Right ventricle myocardium superior (tissue), 1 donor: Measurements from ENCODE around the gene ATP6V1A. TPM values are rescaled to one million over a fixed set of nuclear protein-coding genes. Genes with fewer than 3 reads are reported as not detected.
A peak's percentile ranks its signal among the peaks of the same experiment; 100 is the strongest.
"Not testable (repeated sequence)": the region's sequence is repeated elsewhere in the genome, so short reads cannot be mapped to it uniquely, and the experiment has no call there.

Source experiments
- ATAC-seq: fragments of 200-7000 bp; cut with Tn5 transposase; one replicate; pipeline ENCODE4 v1.9.1; 2020; ENCODE audit warnings: mild to moderate bottlenecking; ENCODE audit not compliant: poor library complexity
- DNase-seq: peaks from one replicate; pipeline ENCODE4 v3.0.0-alpha.2; 2020
- intact Hi-C: fragments of 100-400 bp; cut with DNase I; formaldehyde crosslinking; loops from one replicate; pipeline ENCODE4 v1.11.2; 2022
- total RNA-seq: library from RNA; stranded (reverse); fragmentation: NEBNext Ultra II Directional; extraction: Animal tissue kit (Norgen Biotek cat#: 25700); gene quantifications from one replicate; pipeline ENCODE4 v1.2.1, GENCODE V29; 2021
- donor health status: DM: no; HTN: yes; CAD: no; lungs with severe emphysema.

The ATP6V1A gene
- total RNA-seq, 1 donor from 2014 or later = 17.9 TPM

DNA sequence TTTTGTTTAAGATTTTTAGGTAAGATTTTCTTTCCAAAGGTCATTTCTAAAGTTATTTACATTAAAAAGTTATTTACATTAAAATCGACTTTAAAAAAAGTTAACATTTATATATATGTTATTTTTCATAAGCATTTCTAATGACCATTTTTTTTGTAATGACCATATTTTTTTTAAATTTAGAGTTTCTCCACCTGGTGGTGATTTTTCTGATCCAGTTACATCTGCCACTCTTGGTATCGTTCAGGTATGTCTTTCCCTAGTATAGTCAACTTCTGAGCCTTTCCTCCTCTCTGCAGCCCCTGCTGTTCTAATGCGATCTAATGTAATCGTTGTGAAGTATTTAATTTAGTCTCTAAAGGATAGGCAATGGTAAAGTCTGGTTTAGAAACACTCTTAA lies 48.9 kb downstream of the ATP6V1A start:
- DNase-seq (no peak), ATAC-seq (no peak)
- intact Hi-C loops = no loop called here

- DNase-seq (no peak), ATAC-seq (no peak)
- intact Hi-C loops = no loop called here
Observed at GRCh38 chr3:113802795-113803455, 56.1 kb downstream of the ATP6V1A start.

DNA sequence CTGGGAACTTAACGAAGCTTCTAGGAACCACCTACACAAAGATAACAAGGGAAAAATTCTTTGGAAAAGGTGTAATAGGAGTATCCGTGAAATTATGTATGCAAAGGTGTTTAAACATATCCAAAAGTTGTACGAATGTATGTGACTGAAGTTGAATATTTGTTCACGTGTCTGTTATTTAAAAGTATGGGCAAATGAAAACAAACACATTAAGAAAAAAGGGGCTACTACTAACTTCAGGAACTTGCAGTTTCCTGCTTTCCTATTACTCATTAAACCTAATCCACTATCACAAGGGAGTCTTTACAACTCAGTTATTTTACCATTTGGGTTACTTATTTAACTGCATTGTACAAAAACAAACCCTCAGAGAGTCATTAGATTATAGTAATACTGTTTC lies 57.8 kb downstream of the ATP6V1A start:
- intact Hi-C loops = no loop called here
- ATAC-seq = no peak
- no peak for DNase-seq

- no peak for DNase-seq
- ATAC-seq = no peak
- intact Hi-C loops = no loop called here
Observed at GRCh38 chr3:113805249-113805648, 58.4 kb downstream of the ATP6V1A start.

DNA sequence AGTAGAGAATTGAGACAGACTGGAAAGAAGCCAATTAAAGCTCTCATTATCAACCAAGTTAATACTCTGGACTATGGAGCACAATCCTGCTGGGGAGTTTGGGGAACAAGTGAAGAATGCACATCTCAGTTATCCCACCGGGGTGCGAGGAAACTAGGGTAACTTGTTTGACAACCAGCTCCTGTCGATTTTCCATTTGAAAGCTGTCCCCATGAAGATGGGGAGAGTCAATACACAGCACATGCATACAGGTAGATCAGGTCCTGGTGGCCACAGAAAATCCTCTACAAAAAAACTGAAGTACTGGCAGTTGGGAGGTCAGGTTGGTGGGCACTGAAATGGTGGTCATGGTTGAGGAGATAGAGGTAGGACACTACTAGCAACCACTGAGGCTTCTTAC lies 66.0 kb downstream of the ATP6V1A start:
- intact Hi-C loops = no loop called here
- DNase-seq (no peak), ATAC-seq (no peak)

DNA sequence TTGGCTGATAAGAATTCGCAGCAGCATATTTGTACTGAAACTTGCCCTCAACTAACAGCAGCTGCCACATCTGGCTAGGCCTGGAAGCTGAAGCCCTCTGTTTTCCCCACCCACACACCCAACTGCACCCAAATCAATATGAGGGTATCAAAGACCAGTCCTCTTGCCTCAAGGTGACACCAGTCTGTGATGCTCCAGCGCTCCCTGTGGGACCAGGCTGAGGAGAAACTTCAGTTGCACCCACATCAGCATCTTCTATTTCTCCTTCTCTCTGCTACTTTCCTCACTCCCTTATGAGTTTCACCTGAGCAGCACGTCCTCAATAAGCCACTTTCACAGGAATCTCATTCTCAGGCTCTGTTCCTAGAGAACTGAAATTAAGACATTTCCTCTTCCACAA lies 73.0 kb downstream of the ATP6V1A start:
- intact Hi-C loops = no loop called here
- no peak for DNase-seq
- ATAC-seq = no peak

DNA sequence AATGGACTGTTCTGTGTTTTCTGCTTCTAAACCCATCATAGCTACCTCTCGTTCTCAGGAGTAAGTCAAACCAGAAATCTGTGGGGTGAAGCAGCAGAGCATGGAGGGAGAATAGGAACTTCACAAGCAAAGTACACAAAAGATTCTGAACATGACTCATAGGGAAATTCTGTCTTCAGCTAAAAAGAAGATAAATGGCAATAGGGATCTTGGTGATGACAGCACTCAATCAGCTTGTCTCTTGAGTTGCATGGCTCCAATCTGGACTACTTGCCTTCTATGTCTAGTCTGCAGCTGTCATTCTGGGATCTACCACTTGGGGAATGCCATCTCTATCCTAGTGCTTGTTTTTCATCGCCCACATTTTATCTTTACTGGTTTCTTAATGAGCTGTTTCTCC lies 78.3 kb downstream of the ATP6V1A start:
- DNase-seq = no peak
- intact Hi-C loops = no loop called here
- ATAC-seq = no peak

DNA sequence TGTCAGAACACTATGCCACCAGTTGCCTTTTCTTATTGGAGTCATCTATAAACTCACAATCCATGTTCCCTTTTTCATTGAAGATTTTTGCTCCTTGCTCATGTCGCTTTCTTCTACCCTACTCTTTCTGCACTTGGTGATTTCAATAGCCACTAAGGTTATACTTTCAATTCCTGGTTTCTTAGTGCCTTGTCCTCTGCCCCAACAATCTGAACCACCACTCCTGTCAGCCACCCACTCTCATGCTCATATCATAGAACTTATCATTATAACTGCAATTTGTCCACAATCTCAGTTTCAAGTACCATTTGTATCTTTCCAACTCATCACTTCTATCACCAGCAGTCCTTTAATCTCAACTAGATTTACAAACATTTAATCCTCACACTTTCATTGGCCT lies 81.8 kb downstream of the ATP6V1A start:
- ATAC-seq (no peak), DNase-seq (no peak)
- intact Hi-C loops = no loop called here

GRCh38 chr3:113829576-113830354 lies 82.9 kb downstream of the ATP6V1A start:
- intact Hi-C loops = no loop called here
- DNase-seq (no peak), ATAC-seq (no peak)

- DNase-seq (no peak), ATAC-seq (no peak)
- intact Hi-C loops = no loop called here
Observed at GRCh38 chr3:113831103-113831355, 84.2 kb downstream of the ATP6V1A start.

GRCh38 chr3:113832477-113833164 lies 85.8 kb downstream of the ATP6V1A start:
- DNase-seq (no peak), ATAC-seq (no peak)
- intact Hi-C loops = no loop called here

DNA sequence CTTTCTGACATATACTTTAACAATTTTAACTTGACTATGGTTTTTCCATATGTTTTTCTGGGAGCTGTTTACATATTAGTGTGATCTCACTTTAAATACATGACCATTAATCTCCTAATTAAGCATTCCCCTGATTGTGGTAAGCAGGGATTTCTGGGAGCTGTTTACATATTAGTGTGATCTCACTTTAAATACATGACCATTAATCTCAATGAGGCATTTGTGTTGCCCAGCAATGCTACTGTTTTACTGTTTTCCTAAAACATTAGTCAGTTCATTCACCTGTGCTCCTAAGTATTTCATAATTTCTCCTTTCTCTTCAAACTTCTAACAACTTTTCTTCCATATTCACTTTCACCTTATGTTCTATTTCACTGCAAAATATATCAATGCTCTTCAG lies 88.1 kb downstream of the ATP6V1A start:
- DNase-seq = no peak
- intact Hi-C loops = no loop called here
- no peak for ATAC-seq

GRCh38 chr3:113838631-113839209 lies 91.9 kb downstream of the ATP6V1A start, which contains the start of gene GRAMD1C:
TSS of gene GRAMD1C (plus strand) at chr3:113838788. CDS start at chr3:113838910, 122 bp downstream.
- intact Hi-C loops = no loop called here
- DNase-seq = peak; percentile 93
- peak; percentile 99 for ATAC-seq

GRCh38 chr3:113839551-113839950 lies 92.7 kb downstream of the ATP6V1A start:
- ATAC-seq = no peak

GRCh38 chr3:113844622-113845222 lies 97.9 kb downstream of the ATP6V1A start:
- intact Hi-C loops = loop anchor here (10.0 kb wide), 1 partner anchor 1970 kb away; no protein-coding TSS in a partner anchor

More at GRCh38 chr3:113839551-113839950, 92.7 kb downstream of the ATP6V1A start:
- intact Hi-C loops = no loop called here
- DNase-seq = no peak

GRCh38 chr3:113847247-113847646 lies 100.4 kb downstream of the ATP6V1A start:
- ATAC-seq (no peak), DNase-seq (no peak)
- intact Hi-C loops = loop anchor here (10.0 kb wide), 1 partner anchor 1968 kb away; no protein-coding TSS in a partner anchor

More at GRCh38 chr3:113844622-113845222, 97.9 kb downstream of the ATP6V1A start:
- no peak for DNase-seq
- ATAC-seq = no peak

GRCh38 chr3:113847664-113848461 lies 101.0 kb downstream of the ATP6V1A start:
- intact Hi-C loops = loop anchor here (10.0 kb wide), 1 partner anchor 1967 kb away; no protein-coding TSS in a partner anchor
- no peak for ATAC-seq
- no peak for DNase-seq

GRCh38 chr3:113849071-113849470 lies 102.2 kb downstream of the ATP6V1A start:
- intact Hi-C loops = loop anchor here (10.0 kb wide), 1 partner anchor 1966 kb away; no protein-coding TSS in a partner anchor
- not testable (repeated sequence) for ATAC-seq, DNase-seq
